Astrocyte (in vitro differentiated cells and primary cell): Measurements from ENCODE around the gene HINFP.

Source experiments
- EZH2 ChIP-seq: IDR thresholded peaks from 2 replicates; pipeline ENCODE4 v1.6.1; 2012; ENCODE audit warnings: mild to moderate bottlenecking, low read length, inconsistent platforms; ENCODE audit not compliant: insufficient read depth
- TF ChIP-seq, protein P1 (sequence below): IDR thresholded peaks from 2 replicates; pipeline ENCODE4 v1.5.1; 2011; ENCODE audit warnings: low read depth, mild to moderate bottlenecking, inconsistent platforms, low read length, moderate library complexity; ENCODE audit not compliant: insufficient read depth

DNA sequence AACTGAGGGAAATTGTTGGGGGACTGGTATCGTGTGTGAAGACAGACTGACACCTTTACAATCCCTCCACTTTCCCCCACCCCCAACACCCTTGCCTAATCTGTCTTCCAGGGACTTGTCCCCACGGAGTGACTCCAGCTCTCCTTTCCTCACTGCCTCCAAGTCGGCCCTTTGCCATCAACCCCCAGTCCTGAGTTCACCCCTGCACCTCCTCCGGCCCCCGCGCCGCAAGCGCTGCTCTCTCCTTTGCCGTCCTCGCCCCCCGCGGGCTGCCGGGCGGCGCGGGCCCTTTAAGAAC lies 27.3 kb downstream of the HINFP start:
- TF ChIP-seq, protein P1, sequence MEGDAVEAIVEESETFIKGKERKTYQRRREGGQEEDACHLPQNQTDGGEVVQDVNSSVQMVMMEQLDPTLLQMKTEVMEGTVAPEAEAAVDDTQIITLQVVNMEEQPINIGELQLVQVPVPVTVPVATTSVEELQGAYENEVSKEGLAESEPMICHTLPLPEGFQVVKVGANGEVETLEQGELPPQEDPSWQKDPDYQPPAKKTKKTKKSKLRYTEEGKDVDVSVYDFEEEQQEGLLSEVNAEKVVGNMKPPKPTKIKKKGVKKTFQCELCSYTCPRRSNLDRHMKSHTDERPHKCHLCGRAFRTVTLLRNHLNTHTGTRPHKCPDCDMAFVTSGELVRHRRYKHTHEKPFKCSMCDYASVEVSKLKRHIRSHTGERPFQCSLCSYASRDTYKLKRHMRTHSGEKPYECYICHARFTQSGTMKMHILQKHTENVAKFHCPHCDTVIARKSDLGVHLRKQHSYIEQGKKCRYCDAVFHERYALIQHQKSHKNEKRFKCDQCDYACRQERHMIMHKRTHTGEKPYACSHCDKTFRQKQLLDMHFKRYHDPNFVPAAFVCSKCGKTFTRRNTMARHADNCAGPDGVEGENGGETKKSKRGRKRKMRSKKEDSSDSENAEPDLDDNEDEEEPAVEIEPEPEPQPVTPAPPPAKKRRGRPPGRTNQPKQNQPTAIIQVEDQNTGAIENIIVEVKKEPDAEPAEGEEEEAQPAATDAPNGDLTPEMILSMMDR: no peak
- no peak for TF ChIP-seq EZH2
